ENCODE measurements around the gene SP100. TPM values are rescaled to one million over a fixed set of nuclear protein-coding genes. Genes with fewer than 3 reads are reported as not detected.

Gene SP100
- total and polyA plus RNA-seq, 2 of the 8 experiments (the other 6 are each of a cell fraction or from before 2014, with no cell fraction given) = 0.06 to 1.1 TPM

DNA sequence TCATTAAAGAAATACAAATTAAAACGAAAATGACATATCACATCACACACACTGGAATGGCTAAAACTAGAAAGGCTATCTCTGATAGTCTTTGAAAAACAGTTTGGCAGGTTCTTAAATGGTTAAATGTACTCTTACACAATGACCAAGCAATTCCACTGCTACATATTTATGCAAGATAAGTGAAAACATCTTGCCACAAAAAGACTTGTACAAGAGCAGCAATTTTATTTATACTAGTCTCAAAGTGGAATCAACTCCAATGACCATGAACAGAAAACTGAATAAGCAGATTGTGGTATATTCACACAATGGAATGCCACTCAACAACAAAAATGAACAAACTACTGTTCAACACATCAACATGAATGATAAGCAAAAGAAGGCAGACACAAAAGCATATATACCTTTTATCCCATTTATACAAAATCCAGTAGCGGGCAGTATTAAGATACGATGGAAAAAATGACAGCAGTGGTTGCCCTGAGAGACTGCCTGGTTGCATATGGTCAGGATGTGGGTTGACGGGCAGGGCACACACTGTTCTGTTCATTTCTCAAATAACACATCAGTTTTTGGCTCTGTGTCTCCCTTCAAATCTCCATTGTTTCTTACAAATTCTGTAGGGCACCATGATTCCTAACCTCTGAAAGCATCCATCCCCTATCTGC lies 25.4 kb downstream of the SP100 start:
- Histone ChIP-seq H2BK120ac (replicated peaks; ENCODE audit: low read depth, low read length) (no peak overlapping the region), H3K14ac (ENCODE audit: insufficient read length) (no peak overlapping the region), H4K5ac (ENCODE audit: insufficient read length, low read depth, low read length) (no peak overlapping the region), H3K9me3 (ENCODE audit: insufficient read depth in 2 of 2, low read depth in 1 of 2, low read length in 1 of 2) (peaks cover 0 to 2% of the 10 kb centered on the region in 2 experiments; a peak in 1 of 4 replicates), H2BK5ac (ENCODE audit: low read depth, low read length) (no peak overlapping the region), H3K18ac (ENCODE audit: extremely low read depth, low read length) (no peak overlapping the region), H2BK15ac (ENCODE audit: low read length) (no peak overlapping the region), H3K4me3 (ENCODE audit: extremely low read depth in 1 of 4, insufficient read depth in 2 of 4, low read depth in 3 of 4, low read length in 4 of 4) (no peak overlapping the region), H2AK5ac (ENCODE audit: low read depth, low read length) (no peak overlapping the region), H3K4me1 (replicated peaks in 1 of 4; ENCODE audit: control insufficient read depth in 3 of 4, insufficient read depth in 4 of 4, low read length in 3 of 4) (no peaks in the 10 kb centered on the region), H2BK12ac (ENCODE audit: low read depth, low read length) (no peak overlapping the region), H3K36me3 (ENCODE audit: control insufficient read depth in 2 of 4, insufficient read depth in 4 of 4, low read length in 3 of 4) (no peaks in the 10 kb centered on the region), H2BK20ac (ENCODE audit: low read length) (no peak overlapping the region), H3K27me3 (replicated peaks in 1 of 4; ENCODE audit: control insufficient read depth in 3 of 4, extremely low read depth in 1 of 4, insufficient read depth in 3 of 4, low read length in 3 of 4) (no peaks in the 10 kb centered on the region), H4K8ac (ENCODE audit: extremely low read depth, insufficient read depth, low read length) (no peak overlapping the region), H3K56ac (replicated peaks; ENCODE audit: insufficient read length, low read depth, low read length) (no peak overlapping the region), H3K79me2 (ENCODE audit: control insufficient read depth in 1 of 2, insufficient read depth in 2 of 2, low read length in 2 of 2) (no peaks in the 10 kb centered on the region), H3K23ac (ENCODE audit: insufficient read length) (no peak overlapping the region), H3K4ac (replicated peaks; ENCODE audit: insufficient read length, low read depth, low read length) (no peak overlapping the region), H3K79me1 (ENCODE audit: low read depth, low read length) (no peaks in the 10 kb centered on the region), H3K9ac (replicated peaks in 1 of 4; ENCODE audit: extremely low read depth in 1 of 4, low read depth in 3 of 4, low read length in 3 of 4) (no peak overlapping the region), H3K27ac (ENCODE audit: low read depth, low read length) (no peak overlapping the region), H3K4me2 (ENCODE audit: insufficient read depth in 1 of 2, low read depth in 2 of 2, low read length in 2 of 2) (no peak overlapping the region), H3K23me2 (ENCODE audit: low read depth, low read length) (no peaks in the 10 kb centered on the region), H2AFZ (ENCODE audit: low read length) (no peak overlapping the region), H4K20me1 (replicated peaks in 1 of 2; ENCODE audit: control insufficient read depth in 1 of 2, insufficient read depth in 2 of 2, low read length in 2 of 2) (no peaks in the 10 kb centered on the region), H4K91ac (replicated peaks; ENCODE audit: insufficient read length, low read length) (no peak overlapping the region)
- CTCF ChIA-PET (ENCODE audit: partially characterized antibody) = no interaction called here
- FAIRE-seq (peak; percentile 7), DNase-seq (ENCODE audit: low read depth in 1 of 2, low spot score in 2 of 2) (no peak)
- POLR2A ChIA-PET (ENCODE audit: partially characterized antibody) = no interaction called here
- WGBS, 2 experiments (ENCODE audit: extremely low coverage in 1 of 2, insufficient coverage in 1 of 2, insufficient read length in 1 of 2, insufficient replicate concordance in 2 of 2, low coverage in 1 of 2, low lambda C conversion rate in 2 of 2, missing lambda C conversion rate in 1 of 2) = 96% methylated on average over 4 of the region's 4 CpGs; no CpG with 5 or more reads in 1 of the 2 experiments
- TF ChIP-seq SAP30 (IDR thresholded peaks at IDR 0.05; ENCODE audit: insufficient read depth, insufficient replicate concordance, low read length) (no peak), MAFK (IDR thresholded peaks at IDR 0.05; ENCODE audit: low read depth, low read length) (no peak), POU5F1 (IDR thresholded peaks at IDR 0.05; ENCODE audit: low read depth, low read length) (no peak), SIN3A (conservative IDR thresholded peaks at IDR 0.05 in 1 of 2, IDR thresholded peaks at IDR 0.05 in 1 of 2; ENCODE audit: low read depth in 1 of 2, low read length in 2 of 2) (no peak), EGR1 (IDR thresholded peaks at IDR 0.05; ENCODE audit: borderline replicate concordance, low read depth, low read length) (no peak), POLR2A (IDR thresholded peaks at IDR 0.05; ENCODE audit: control extremely low read depth in 1 of 2, low read depth in 2 of 2, low read length in 2 of 2) (no peak), JUND (IDR thresholded peaks at IDR 0.05; ENCODE audit: low read length) (no peak)
- TF ChIP-seq, protein P1, sequence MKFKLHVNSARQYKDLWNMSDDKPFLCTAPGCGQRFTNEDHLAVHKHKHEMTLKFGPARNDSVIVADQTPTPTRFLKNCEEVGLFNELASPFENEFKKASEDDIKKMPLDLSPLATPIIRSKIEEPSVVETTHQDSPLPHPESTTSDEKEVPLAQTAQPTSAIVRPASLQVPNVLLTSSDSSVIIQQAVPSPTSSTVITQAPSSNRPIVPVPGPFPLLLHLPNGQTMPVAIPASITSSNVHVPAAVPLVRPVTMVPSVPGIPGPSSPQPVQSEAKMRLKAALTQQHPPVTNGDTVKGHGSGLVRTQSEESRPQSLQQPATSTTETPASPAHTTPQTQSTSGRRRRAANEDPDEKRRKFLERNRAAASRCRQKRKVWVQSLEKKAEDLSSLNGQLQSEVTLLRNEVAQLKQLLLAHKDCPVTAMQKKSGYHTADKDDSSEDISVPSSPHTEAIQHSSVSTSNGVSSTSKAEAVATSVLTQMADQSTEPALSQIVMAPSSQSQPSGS (IDR thresholded peaks at IDR 0.05; ENCODE audit: low read length) = no peak
- TF ChIP-seq, protein P2, sequence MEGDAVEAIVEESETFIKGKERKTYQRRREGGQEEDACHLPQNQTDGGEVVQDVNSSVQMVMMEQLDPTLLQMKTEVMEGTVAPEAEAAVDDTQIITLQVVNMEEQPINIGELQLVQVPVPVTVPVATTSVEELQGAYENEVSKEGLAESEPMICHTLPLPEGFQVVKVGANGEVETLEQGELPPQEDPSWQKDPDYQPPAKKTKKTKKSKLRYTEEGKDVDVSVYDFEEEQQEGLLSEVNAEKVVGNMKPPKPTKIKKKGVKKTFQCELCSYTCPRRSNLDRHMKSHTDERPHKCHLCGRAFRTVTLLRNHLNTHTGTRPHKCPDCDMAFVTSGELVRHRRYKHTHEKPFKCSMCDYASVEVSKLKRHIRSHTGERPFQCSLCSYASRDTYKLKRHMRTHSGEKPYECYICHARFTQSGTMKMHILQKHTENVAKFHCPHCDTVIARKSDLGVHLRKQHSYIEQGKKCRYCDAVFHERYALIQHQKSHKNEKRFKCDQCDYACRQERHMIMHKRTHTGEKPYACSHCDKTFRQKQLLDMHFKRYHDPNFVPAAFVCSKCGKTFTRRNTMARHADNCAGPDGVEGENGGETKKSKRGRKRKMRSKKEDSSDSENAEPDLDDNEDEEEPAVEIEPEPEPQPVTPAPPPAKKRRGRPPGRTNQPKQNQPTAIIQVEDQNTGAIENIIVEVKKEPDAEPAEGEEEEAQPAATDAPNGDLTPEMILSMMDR (IDR thresholded peaks at IDR 0.05; ENCODE audit: control extremely low read depth in 1 of 3, insufficient read depth in 1 of 3, low read depth in 1 of 3, low read length in 3 of 3) = no peak
